HepG2 (cell line): Measurements from ENCODE around the gene CARD9. TPM values are rescaled to one million over a fixed set of nuclear protein-coding genes. Genes with fewer than 3 reads are reported as not detected.
A peak's percentile ranks its signal among the peaks of the same experiment; 100 is the strongest.

Source experiments
- ELF1 ChIP-seq: sonication (generic); formaldehyde crosslinking; IDR thresholded peaks from 2 replicates; pipeline ENCODE4 v1.4.0; 2020; ENCODE audit warnings: missing genetic modification reagents
- PATZ1 ChIP-seq: sonication (generic); formaldehyde crosslinking; IDR thresholded peaks from 2 replicates; pipeline ENCODE4 v1.4.0; 2020; ENCODE audit warnings: missing genetic modification reagents
- REL ChIP-seq: sonication (generic); formaldehyde crosslinking; conservative IDR thresholded peaks from 2 replicates; pipeline ENCODE4 v1.8.0; 2022; ENCODE audit warnings: mild to moderate bottlenecking, missing genetic modification reagents, moderate library complexity
- RXRA ChIP-seq: sonication (generic); formaldehyde crosslinking; IDR thresholded peaks from 2 replicates; pipeline ENCODE4 v1.5.1; 2020; ENCODE audit warnings: missing genetic modification reagents
- YY1 ChIP-seq: IDR thresholded peaks from 2 replicates; pipeline ENCODE4 v1.6.1; 2011; ENCODE audit warnings: low read length, low read depth, moderate library complexity, mild to moderate bottlenecking; ENCODE audit not compliant: insufficient read depth, insufficient replicate concordance
- ZKSCAN5 ChIP-seq: sonication (generic); formaldehyde crosslinking; IDR thresholded peaks from 2 replicates; pipeline ENCODE4 v1.5.1; 2020; ENCODE audit warnings: mild to moderate bottlenecking, missing genetic modification reagents
- ZNF574 ChIP-seq: sonication (generic); formaldehyde crosslinking; IDR thresholded peaks from 2 replicates; pipeline ENCODE4 v1.4.0; 2020; ENCODE audit warnings: missing genetic modification reagents
- ZNF605 ChIP-seq: sonication (generic); formaldehyde crosslinking; IDR thresholded peaks from 2 replicates; pipeline ENCODE4 v1.8.0; 2022; ENCODE audit warnings: mild to moderate bottlenecking, missing genetic modification reagents
- ZNF766 ChIP-seq: sonication (generic); formaldehyde crosslinking; IDR thresholded peaks from 2 replicates; pipeline ENCODE4 v1.5.0; 2020; ENCODE audit warnings: missing genetic modification reagents, borderline replicate concordance
- polyA plus RNA-seq, 8 experiments: library from polyadenylated mRNA; depleted of rRNA in 3 of 8; stranded (reverse) in 7 of 8; unstranded in 1 of 8; fragments of >200 nt; fragmentation: Illumina TruSeq in 4 of 8; extraction: Trizol in 4 of 8; gene quantifications; 2 replicates each; pipeline versions ENCODE4 v1.2.1 to v1.2.3, GENCODE V29; 2011 to 2016; ENCODE audit warnings: low read depth in 4 of 8, missing spikeins in 1 of 8, mixed read lengths in 1 of 8; ENCODE audit not compliant: insufficient read depth in 1 of 8
- total RNA-seq, 5 experiments: library from RNA; depleted of rRNA; stranded (reverse); fragments of >200 nt; fragmentation: Illumina TruSeq; extraction: Trizol; gene quantifications; 2 replicates each; pipeline ENCODE4 v1.2.3, GENCODE V29; 2016; ENCODE audit warnings: low read depth in 1 of 5

The CARD9 gene
- total and polyA plus RNA-seq, 2 of the 13 experiments (the other 11 are each of a cell fraction or from before 2014, with no cell fraction given), result 3.3 to 7.4 TPM

- TF ChIP-seq ZKSCAN5, result no peak
- TF ChIP-seq ELF1 (CRISPR knock-in tag), result peak; percentile 76
- TF ChIP-seq RXRA (CRISPR knock-in tag), result 0 out of 2 replicates have a peak, but pooled peaks have one; percentile 23
- 0 out of 2 replicates have a peak, but pooled peaks have one; percentile 34 for TF ChIP-seq REL (CRISPR knock-in tag)
- peak; percentile 27 for TF ChIP-seq YY1
- 0 out of 2 replicates have a peak, but pooled peaks have one; percentile 38 for TF ChIP-seq ZNF766
- TF ChIP-seq ZNF574 (CRISPR knock-in tag), result peak; percentile 67; the same call in 1 of the 2 replicates
- peak; percentile 63 for TF ChIP-seq PATZ1 (CRISPR knock-in tag)
- TF ChIP-seq ZNF605, result 0 out of 2 replicates have a peak, but pooled peaks have one; percentile 63
- TF ChIP-seq, all 625 proteins: peak for 83
Observed at GRCh38 chr9:136373300-136374182, at the start of gene CARD9 (continued).
